HG02610 (cell line): ENCODE measurements around the gene IZUMO1.
A peak's percentile ranks its signal among the peaks of the same experiment; 100 is the strongest.
"Not testable (repeated sequence)": the region's sequence is repeated elsewhere in the genome, so short reads cannot be mapped to it uniquely, and the experiment has no call there.

Source experiments
- ATAC-seq: cut with Tn5 transposase; IDR thresholded peaks from one replicate; pipeline ENCODE4 v1.9.1; 2021; ENCODE audit warnings: mild to moderate bottlenecking, moderate library complexity; ENCODE audit not compliant: unreplicated experiment

The IZUMO1 gene

GRCh38 chr19:48738557-48739403, 7.9 kb downstream of the IZUMO1 start:
- peak; percentile 58 for ATAC-seq

- ATAC-seq: no peak
Measured at GRCh38 chr19:48737360-48737998, 9.2 kb downstream of the IZUMO1 start.

GRCh38 chr19:48735031-48735615, 11.6 kb downstream of the IZUMO1 start:
- ATAC-seq: no peak

- ATAC-seq: no peak
Measured at GRCh38 chr19:48734625-48735024, 12.1 kb downstream of the IZUMO1 start.

- ATAC-seq: no peak
Measured at GRCh38 chr19:48731452-48731851, 15.3 kb downstream of the IZUMO1 start.

GRCh38 chr19:48728911-48729664, 17.6 kb downstream of the IZUMO1 start:
- no peak for ATAC-seq

GRCh38 chr19:48726556-48726955, 20.2 kb downstream of the IZUMO1 start:
- no peak for ATAC-seq

GRCh38 chr19:48724796-48725753, 21.6 kb downstream of the IZUMO1 start:
- ATAC-seq: no peak

GRCh38 chr19:48722196-48722708, 24.5 kb downstream of the IZUMO1 start:
- ATAC-seq: no peak

GRCh38 chr19:48720613-48721296, 26.0 kb downstream of the IZUMO1 start:
- ATAC-seq: peak; percentile 76

GRCh38 chr19:48720251-48720612, 26.5 kb downstream of the IZUMO1 start:
- ATAC-seq: peak; percentile 9

GRCh38 chr19:48719263-48720171, 27.2 kb downstream of the IZUMO1 start, which contains the start of gene MAMSTR:
TSS of gene MAMSTR (minus strand) at chr19:48719725. CDS start at chr19:48719031, 694 bp downstream.
- ATAC-seq: no peak

- ATAC-seq: no peak
Measured at GRCh38 chr19:48718711-48719231, 27.9 kb downstream of the IZUMO1 start.

- not testable (repeated sequence) for ATAC-seq
Measured at GRCh38 chr19:48718106-48718505, 28.6 kb downstream of the IZUMO1 start.

- ATAC-seq: no peak
Measured at GRCh38 chr19:48716562-48717291, 30.0 kb downstream of the IZUMO1 start.

- ATAC-seq: no peak
Measured at GRCh38 chr19:48715681-48716171, 31.0 kb downstream of the IZUMO1 start.
